ENCODE measurements around the gene DDX51.

GRCh38 chr12:132166093-132166492, 22.0 kb upstream of the DDX51 start:
- TF ChIP-seq CTCF (IDR thresholded peaks at IDR 0.05; ENCODE audit: poor library complexity): no peak
- no peak for TF ChIP-seq EZH2 (IDR thresholded peaks at IDR 0.05; ENCODE audit: borderline replicate concordance)
- TF ChIP-seq EZH2phosphoT487 (IDR thresholded peaks at IDR 0.05; ENCODE audit: low read depth, severe bottlenecking, unreplicated experiment): no peak

All from hepatocyte (in vitro differentiated cells).